ENCODE measurements around the gene GNAS. TPM values are rescaled to one million over a fixed set of nuclear protein-coding genes. Genes with fewer than 3 reads are reported as not detected.

The GNAS gene
- total and polyA plus RNA-seq, 9 of the 15 experiments (the other 6 are each of a cell fraction or from before 2014, with no cell fraction given) = 128 to 648 (median 266) TPM

GRCh38 chr20:58835231-58835630 lies 17.3 kb upstream of the GNAS start (continued):
- no peak for TF ChIP-seq ZNF449 (CRISPR knock-in tag; IDR thresholded peaks at IDR 0.05)
- TF ChIP-seq ZBTB17 (CRISPR knock-in tag; IDR thresholded peaks at IDR 0.05) = no peak

GRCh38 chr20:58836616-58837204 lies 15.8 kb upstream of the GNAS start:
- Histone ChIP-seq H2AFZ (ENCODE audit: low read depth, low read length) (no peak overlapping the region), H3K4me2 (ENCODE audit: insufficient read depth, low read length) (no peak overlapping the region), H3K27ac (ENCODE audit: extremely low read depth, low read depth, low read length) (no peak overlapping the region), H3K79me2 (ENCODE audit: control insufficient read depth, insufficient read depth, low read length) (no peaks in the 10 kb centered on the region), H3K4me3 (no peak overlapping the region), H3K27me3 (ENCODE audit: control insufficient read depth in 2 of 2, insufficient read depth in 2 of 2, low read length in 2 of 2) (peaks cover 19 to 51% of the 10 kb centered on the region in 2 experiments), H3K9me1 (ENCODE audit: control insufficient read depth, insufficient read depth, low read length) (no peaks in the 10 kb centered on the region), H3K9me3 (replicated peaks; ENCODE audit: control insufficient read depth, insufficient read depth, low read depth, low read length) (no peaks in the 10 kb centered on the region), H3K4me1 (replicated peaks in 1 of 2; ENCODE audit: control insufficient read depth in 2 of 2, insufficient read depth in 2 of 2, low read length in 2 of 2) (peaks cover 0 to 12% of the 10 kb centered on the region in 2 experiments; a peak in 1 of 5 replicates), H4K20me1 (replicated peaks; ENCODE audit: control insufficient read depth, insufficient read depth, low read length) (peaks cover 4% of the 10 kb centered on the region; the same call in 1 of the 2 replicates), H3K36me3 (ENCODE audit: control insufficient read depth, insufficient read depth, low read length) (no peaks in the 10 kb centered on the region), H3K9ac (ENCODE audit: insufficient read depth in 1 of 2, low read depth in 2 of 2, low read length in 2 of 2) (no peak overlapping the region)
- ChIA-PET CTCF (ENCODE audit: low intra/inter-chr PET ratio) (no interaction called here), POLR2A (interaction anchor here (0.7 to 1.2 kb wide), 2 partner anchors 9 to 542 kb away, joined by 3 read pairs; no protein-coding TSS in a partner anchor)
- no peak for ATAC-seq
- in situ Hi-C loops (cut with MboI) (no loop called here), intact Hi-C loops (cut with micrococcal nuclease) (loop anchor here (5.0 to 10.0 kb wide), 2 partner anchors 184 to 602 kb away; partner anchors contain the start of gene STX16)
- no peak for FAIRE-seq
- DNase-seq (ENCODE audit: extremely low read depth in 1 of 4, low spot score in 3 of 4) = no peak
- BruUV-seq (replicated peaks) = no TSS peak
- WGBS (ENCODE audit: insufficient coverage, low coverage, missing lambda C conversion rate) = 11% methylated on average over 9 of the region's 10 CpGs
- TF ChIP-seq KLF6 (CRISPR knock-in tag; IDR thresholded peaks at IDR 0.05; ENCODE audit: borderline replicate concordance) (no peak), STAT6 (CRISPR knock-in tag; IDR thresholded peaks at IDR 0.05) (no peak), HOMEZ (CRISPR knock-in tag; IDR thresholded peaks at IDR 0.05) (no peak), TRIM25 (IDR thresholded peaks at IDR 0.05; ENCODE audit: borderline replicate concordance) (no peak), KAT2B (IDR thresholded peaks at IDR 0.05; ENCODE audit: low read depth, low read length) (no peak), RFX5 (IDR thresholded peaks at IDR 0.05; ENCODE audit: low read depth, low read length) (no peak), CBX8 (IDR thresholded peaks at IDR 0.05; ENCODE audit: borderline replicate concordance, extremely low read depth, low read depth, low read length, poor library complexity, severe bottlenecking) (no peak), GATAD2B (IDR thresholded peaks at IDR 0.05; ENCODE audit: borderline replicate concordance) (no peak), CXXC5 (CRISPR knock-in tag; IDR thresholded peaks at IDR 0.05) (no peak), ZNF41 (CRISPR knock-in tag; conservative IDR thresholded peaks at IDR 0.05) (no peak)
